Measurements from ENCODE around the gene ATF6B.

Gene ATF6B

GRCh38 chr6:32127717-32128592, at the start of gene ATF6B:
Gene ATF6B (minus strand): TSS chr6:32128246. CDS start chr6:32128207, 39 bp downstream.
- peak; percentile 100 for DNase-seq

- DNase-seq: peak; percentile 43
These were observed 49.2 kb upstream of the ATF6B start for GRCh38 chr6:32177183-32177787.

GRCh38 chr6:32176476-32177182, 48.6 kb upstream of the ATF6B start:
- DNase-seq: no peak

GRCh38 chr6:32175711-32176475, 47.8 kb upstream of the ATF6B start, which contains the start of gene AGPAT1:
Gene AGPAT1 (minus strand): TSS chr6:32176084. CDS start chr6:32171496, 4,588 bp downstream.
- DNase-seq: peak; percentile 92

GRCh38 chr6:32175322-32175710, 47.3 kb upstream of the ATF6B start:
- no peak for DNase-seq

GRCh38 chr6:32174416-32174815, 46.4 kb upstream of the ATF6B start:
- DNase-seq: no peak

- no peak for DNase-seq
These were observed 45.1 kb upstream of the ATF6B start for GRCh38 chr6:32173051-32173727.

- DNase-seq: no peak
These were observed 43.2 kb upstream of the ATF6B start for GRCh38 chr6:32171234-32171633.

GRCh38 chr6:32170294-32170693, 42.2 kb upstream of the ATF6B start:
- DNase-seq: no peak

GRCh38 chr6:32168807-32169591, 41.0 kb upstream of the ATF6B start:
- DNase-seq: no peak

- DNase-seq: no peak
These were observed 40.3 kb upstream of the ATF6B start for GRCh38 chr6:32168350-32168749.

GRCh38 chr6:32167761-32168262, 39.8 kb upstream of the ATF6B start:
- no peak for DNase-seq

- DNase-seq: no peak
These were observed 39.2 kb upstream of the ATF6B start for GRCh38 chr6:32167154-32167760.

- no peak for DNase-seq
These were observed 38.5 kb upstream of the ATF6B start for GRCh38 chr6:32166411-32167061.

- DNase-seq: no peak
These were observed 36.2 kb upstream of the ATF6B start, which contains the start of gene EGFL8 for GRCh38 chr6:32164295-32164694. Gene EGFL8 (plus strand): TSS chr6:32164595. CDS start chr6:32166166, 1,571 bp downstream.

- no peak for DNase-seq
These were observed 35.7 kb upstream of the ATF6B start for GRCh38 chr6:32163559-32164258.

- no peak for DNase-seq
These were observed 30.0 kb upstream of the ATF6B start for GRCh38 chr6:32158052-32158451.

- no peak for DNase-seq
These were observed 28.8 kb upstream of the ATF6B start for GRCh38 chr6:32156891-32157290.

- no peak for DNase-seq
These were observed 26.6 kb upstream of the ATF6B start for GRCh38 chr6:32154514-32155161.

All from MV-4-11 (cell line).